Suprapubic skin (tissue), 4 donors: ENCODE measurements around the gene ABCF3. TPM values are rescaled to one million over a fixed set of nuclear protein-coding genes. Genes with fewer than 3 reads are reported as not detected.
A peak's percentile ranks its signal among the peaks of the same experiment; 100 is the strongest.

Source experiments
- DNase-seq, 2 donors: peaks; one replicate each; pipeline ENCODE4 v3.0.0-alpha.2; 2019; ENCODE audit warnings: low spot score in 2 of 2
- H3K27ac ChIP-seq: fragments of 200-600 bp; sonication (generic); one replicate; pipeline ENCODE4 v1.5.1; 2019
- H3K27me3 ChIP-seq: fragments of 200-600 bp; sonication (generic); one replicate; pipeline ENCODE4 v1.5.1; 2019
- H3K36me3 ChIP-seq: fragments of 200-600 bp; sonication (generic); one replicate; pipeline ENCODE4 v1.5.1; 2019
- H3K4me1 ChIP-seq: fragments of 200-600 bp; sonication (generic); one replicate; pipeline ENCODE4 v1.5.1; 2019
- H3K4me3 ChIP-seq: fragments of 200-600 bp; sonication (generic); one replicate; pipeline ENCODE4 v1.5.1; 2019; ENCODE audit warnings: mild to moderate bottlenecking
- H3K9me3 ChIP-seq: fragments of 200-600 bp; sonication (generic); one replicate; pipeline ENCODE4 v1.5.1; 2019
- EP300 ChIP-seq: sonication (generic); formaldehyde crosslinking; IDR thresholded peaks from one replicate; pipeline ENCODE4 v1.6.1; 2017; ENCODE audit warnings: antibody characterized with exemption
- POLR2A ChIP-seq, 2 donors: fragments of 450-650 bp; IDR thresholded peaks; one replicate each; pipeline ENCODE4 v1.6.1; 2017; ENCODE audit warnings: antibody characterized with exemption in 2 of 2, mild to moderate bottlenecking in 2 of 2, moderate library complexity in 2 of 2
- POLR2AphosphoS5 ChIP-seq, 3 donors: sonication (generic); formaldehyde crosslinking; IDR thresholded peaks; one replicate each; pipeline ENCODE4 v1.6.1; 2017; ENCODE audit warnings: antibody characterized with exemption in 3 of 3
- WGBS: methylation state at CpG from one replicate; pipeline ENCODE4 v1.1.5; 2018; 5-methylcytosine and 5-hydroxymethylcytosine counted together
- total RNA-seq, 4 donors: library from RNA; depleted of rRNA; stranded (reverse); fragments of >200 nt; gene quantifications; one replicate each; pipeline ENCODE4 v1.1.0, GENCODE V29; 2016
- TF ChIP-seq, protein P1 (sequence below), 2 donors: fragments of 200-600 bp in 1 of 2; fragments of 450-650 bp in 1 of 2; sonication (generic) in 1 of 2; IDR thresholded peaks; one replicate each; pipeline ENCODE4 v1.5.1; 2016 to 2019; ENCODE audit warnings: antibody characterized with exemption in 2 of 2, mild to moderate bottlenecking in 1 of 2, moderate library complexity in 1 of 2

ABCF3 gene
- total RNA-seq, 4 donors from 2014 or later: 44.8 to 121 (median 71.1) TPM

DNA sequence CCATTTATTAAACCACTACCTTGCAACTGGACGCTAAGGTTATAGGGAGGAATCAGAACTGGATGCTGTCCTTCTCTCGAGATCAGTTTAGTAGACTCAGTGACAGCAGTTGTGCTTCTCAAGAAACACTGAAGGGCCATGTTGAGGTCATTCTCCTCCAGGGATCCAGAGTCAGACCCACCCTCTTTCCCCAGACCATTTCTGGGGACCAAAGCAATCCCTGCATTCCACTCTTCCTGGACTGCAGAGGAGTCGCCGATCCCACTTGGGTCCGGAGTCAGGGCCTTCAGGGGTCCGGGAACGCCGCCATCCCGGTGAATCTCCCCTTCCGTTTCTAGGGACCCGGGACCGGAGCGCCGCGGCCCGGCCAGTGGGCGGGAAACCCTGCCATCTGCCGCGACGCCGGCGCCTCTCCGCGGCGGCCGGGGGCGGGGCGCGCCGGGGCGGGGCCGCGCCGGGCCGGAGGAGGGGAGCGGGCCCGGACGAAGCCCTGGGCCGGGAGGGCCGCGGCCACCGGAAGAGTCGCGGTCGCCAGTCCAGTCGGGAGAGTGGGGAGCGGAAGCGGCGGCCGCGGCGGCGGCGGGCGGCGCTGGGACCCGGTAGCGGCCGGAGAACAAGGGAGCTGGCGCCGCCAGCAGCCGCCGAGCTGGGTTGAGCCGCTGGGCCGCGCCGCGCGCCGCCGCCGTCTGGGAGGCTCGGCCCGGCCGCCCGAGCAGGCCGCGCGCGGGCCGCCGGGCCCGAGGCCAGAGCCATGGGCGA is 30.9 kb upstream of the ABCF3 start, which contains the start of gene DVL3:
Gene DVL3, plus strand, starts transcription at position 493 of the 759 bp plus-strand sequence. Its CDS starts 259 bp downstream, at position 752.
- TF ChIP-seq POLR2A (IDR thresholded peaks at IDR 0.05): no peak
- TF ChIP-seq POLR2AphosphoS5 (IDR thresholded peaks at IDR 0.05): no peak
- no peak for TF ChIP-seq EP300
- TF ChIP-seq, protein P1, sequence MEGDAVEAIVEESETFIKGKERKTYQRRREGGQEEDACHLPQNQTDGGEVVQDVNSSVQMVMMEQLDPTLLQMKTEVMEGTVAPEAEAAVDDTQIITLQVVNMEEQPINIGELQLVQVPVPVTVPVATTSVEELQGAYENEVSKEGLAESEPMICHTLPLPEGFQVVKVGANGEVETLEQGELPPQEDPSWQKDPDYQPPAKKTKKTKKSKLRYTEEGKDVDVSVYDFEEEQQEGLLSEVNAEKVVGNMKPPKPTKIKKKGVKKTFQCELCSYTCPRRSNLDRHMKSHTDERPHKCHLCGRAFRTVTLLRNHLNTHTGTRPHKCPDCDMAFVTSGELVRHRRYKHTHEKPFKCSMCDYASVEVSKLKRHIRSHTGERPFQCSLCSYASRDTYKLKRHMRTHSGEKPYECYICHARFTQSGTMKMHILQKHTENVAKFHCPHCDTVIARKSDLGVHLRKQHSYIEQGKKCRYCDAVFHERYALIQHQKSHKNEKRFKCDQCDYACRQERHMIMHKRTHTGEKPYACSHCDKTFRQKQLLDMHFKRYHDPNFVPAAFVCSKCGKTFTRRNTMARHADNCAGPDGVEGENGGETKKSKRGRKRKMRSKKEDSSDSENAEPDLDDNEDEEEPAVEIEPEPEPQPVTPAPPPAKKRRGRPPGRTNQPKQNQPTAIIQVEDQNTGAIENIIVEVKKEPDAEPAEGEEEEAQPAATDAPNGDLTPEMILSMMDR (IDR thresholded peaks at IDR 0.05): no peak
- Histone ChIP-seq H3K27me3 (no peaks in the 10 kb centered on the region), H3K27ac (peak within 1 kb of the TSS; percentile 84), H3K9me3 (no peaks in the 10 kb centered on the region), H3K36me3 (no peaks in the 10 kb centered on the region), H3K4me1 (peaks cover 46% of the 10 kb centered on the region), H3K4me3 (peak within 1 kb of the TSS; percentile 91)
- 4% methylated on average over 7 of the region's 84 CpGs for WGBS
- DNase-seq: peak in 1 of 2 donors; percentile 74

DNA sequence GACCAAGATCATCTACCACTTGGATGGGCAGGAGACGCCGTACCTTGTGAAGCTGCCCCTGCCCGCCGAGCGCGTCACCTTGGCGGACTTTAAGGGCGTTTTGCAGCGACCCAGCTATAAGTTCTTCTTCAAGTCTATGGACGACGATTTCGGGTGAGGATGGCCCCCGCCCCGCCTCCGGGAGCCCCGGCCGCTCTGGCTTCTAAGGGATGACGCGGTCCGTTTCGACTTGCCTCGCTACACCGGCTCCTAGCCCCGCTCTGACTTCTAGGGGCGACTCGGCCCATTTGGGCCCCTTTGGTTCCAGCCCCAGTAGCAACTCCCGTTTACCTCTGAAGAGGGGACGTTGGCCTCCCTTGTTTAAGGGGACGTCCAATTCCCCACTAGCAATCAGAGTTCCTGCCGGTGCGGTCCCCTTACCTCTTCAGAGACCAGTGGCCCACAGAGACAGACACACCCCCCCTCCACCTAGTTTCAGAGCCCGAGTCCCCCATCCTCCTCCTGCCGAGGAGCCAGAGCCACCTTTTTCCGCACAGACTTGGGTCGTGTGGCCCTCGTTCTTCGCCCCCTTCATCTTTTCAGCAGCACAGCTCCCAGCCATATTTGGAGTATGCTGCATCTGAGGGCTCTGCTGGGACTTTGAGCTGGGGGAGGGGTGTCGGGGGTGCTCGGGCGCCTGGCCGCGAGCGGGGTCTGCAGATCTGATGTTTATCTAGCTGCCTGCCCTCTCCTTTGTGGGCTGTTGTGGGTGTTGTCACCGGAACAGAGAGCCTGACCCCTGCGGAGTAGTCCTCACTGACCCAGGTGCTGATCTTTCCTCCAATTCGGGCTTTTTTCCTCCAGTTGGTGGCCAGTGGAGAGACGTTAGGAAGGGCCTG is 30.1 kb upstream of the ABCF3 start:
- no peaks in the 10 kb centered on the region for H3K27me3 ChIP-seq
- TF ChIP-seq EP300: no peak
- TF ChIP-seq, protein P1 (IDR thresholded peaks at IDR 0.05): no peak
- no peak for TF ChIP-seq POLR2AphosphoS5 (IDR thresholded peaks at IDR 0.05)
- no peak for TF ChIP-seq POLR2A (IDR thresholded peaks at IDR 0.05)
- no peaks in the 10 kb centered on the region for H3K36me3 ChIP-seq
- DNase-seq: no peak
- H3K4me3 ChIP-seq: peak overlapping the region; percentile 91
- no peaks in the 10 kb centered on the region for H3K9me3 ChIP-seq
- peak overlapping the region; percentile 84 for H3K27ac ChIP-seq
- WGBS: 0% methylated on average over 18 of the region's 47 CpGs
- H3K4me1 ChIP-seq: peaks cover 54% of the 10 kb centered on the region

DNA sequence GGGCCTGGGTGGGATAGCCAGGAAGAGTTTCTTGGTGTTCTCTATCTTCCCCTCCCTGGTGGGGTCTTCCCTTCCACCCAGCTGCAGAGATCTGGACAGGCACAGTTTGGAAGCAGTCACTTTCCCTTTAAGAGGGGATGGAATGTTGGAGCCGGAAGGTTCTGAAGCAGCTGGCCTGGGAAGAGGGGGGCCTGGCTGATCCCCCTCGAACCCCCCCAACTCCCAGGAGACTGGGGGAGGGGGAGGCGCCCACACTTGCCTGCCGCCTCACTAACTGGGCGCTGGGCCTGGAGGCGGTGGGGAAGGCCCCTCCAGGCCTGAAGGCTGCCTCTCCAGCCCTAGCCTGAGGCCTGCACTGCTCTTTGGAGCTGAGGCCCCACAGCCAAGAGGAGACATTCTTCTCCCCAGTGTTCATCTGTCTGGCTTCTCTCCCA is 29.5 kb upstream of the ABCF3 start:
- no peaks in the 10 kb centered on the region for H3K27me3 ChIP-seq
- peak overlapping the region; percentile 84 for H3K27ac ChIP-seq
- DNase-seq: no peak
- no peaks in the 10 kb centered on the region for H3K36me3 ChIP-seq
- peaks cover 60% of the 10 kb centered on the region for H3K4me1 ChIP-seq
- H3K4me3 ChIP-seq: peak overlapping the region; percentile 91
- TF ChIP-seq POLR2AphosphoS5 (IDR thresholded peaks at IDR 0.05) (no peak), EP300 (no peak), POLR2A (IDR thresholded peaks at IDR 0.05) (no peak)
- TF ChIP-seq, protein P1 (IDR thresholded peaks at IDR 0.05): no peak
- H3K9me3 ChIP-seq: no peaks in the 10 kb centered on the region
- whole genome bisulfite sequencing: 0% methylated on average over 3 of the region's 6 CpGs

DNA sequence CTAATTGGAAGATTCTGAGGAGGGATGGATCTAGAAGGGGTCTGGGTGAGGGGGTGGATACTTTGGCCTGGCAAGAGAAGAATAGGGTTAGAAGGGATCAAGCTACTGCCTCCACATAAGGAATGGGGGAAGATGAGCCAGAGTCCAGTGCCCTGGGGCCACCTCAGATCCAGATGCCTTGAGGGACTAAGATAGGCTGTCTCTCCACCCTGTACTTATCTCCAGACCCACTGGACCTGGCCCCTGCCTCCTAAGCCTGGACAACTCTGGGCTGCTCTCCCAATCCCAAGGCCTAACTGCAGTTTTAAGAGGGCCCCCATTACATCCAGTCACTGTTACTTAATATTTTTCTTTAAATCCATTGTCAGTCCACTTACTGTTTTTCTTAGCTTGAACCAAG is 28.8 kb upstream of the ABCF3 start:
- no peak for DNase-seq
- Histone ChIP-seq H3K27me3 (no peaks in the 10 kb centered on the region), H3K4me1 (peaks cover 66% of the 10 kb centered on the region), H3K36me3 (no peaks in the 10 kb centered on the region), H3K4me3 (peak overlapping the region; percentile 91), H3K9me3 (no peaks in the 10 kb centered on the region), H3K27ac (peak overlapping the region; percentile 84)
- TF ChIP-seq POLR2AphosphoS5 (IDR thresholded peaks at IDR 0.05) (no peak), EP300 (no peak), POLR2A (IDR thresholded peaks at IDR 0.05) (no peak)
- TF ChIP-seq, protein P1 (IDR thresholded peaks at IDR 0.05): no peak

DNA sequence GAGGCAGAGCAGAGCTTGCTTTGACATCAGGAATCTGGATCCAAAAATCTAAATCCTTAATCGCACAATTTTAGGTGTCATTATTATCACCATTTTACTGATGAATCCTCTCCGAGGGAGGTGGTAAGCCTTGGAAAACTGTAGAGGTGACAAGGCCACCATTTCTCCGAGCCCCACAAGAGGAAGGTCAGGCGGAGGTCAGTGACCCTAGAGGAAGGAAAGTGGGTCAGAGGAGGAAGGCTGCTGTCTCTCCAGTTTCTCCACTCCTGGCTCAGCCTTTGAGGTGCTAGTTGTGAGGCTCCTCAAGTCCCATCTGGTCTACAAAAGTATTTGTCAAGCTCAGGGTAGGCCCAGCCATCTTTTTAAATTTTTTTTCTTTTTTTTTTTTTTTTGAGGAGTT is 27.6 kb upstream of the ABCF3 start:
- Histone ChIP-seq H3K27ac (no peak overlapping the region), H3K9me3 (no peaks in the 10 kb centered on the region), H3K27me3 (no peaks in the 10 kb centered on the region), H3K36me3 (peaks cover 4% of the 10 kb centered on the region), H3K4me1 (peaks cover 64% of the 10 kb centered on the region), H3K4me3 (no peak overlapping the region)
- no peak for DNase-seq
- TF ChIP-seq POLR2A (IDR thresholded peaks at IDR 0.05) (no peak), POLR2AphosphoS5 (IDR thresholded peaks at IDR 0.05) (no peak), EP300 (no peak)
- TF ChIP-seq, protein P1 (IDR thresholded peaks at IDR 0.05): no peak
- 85% methylated on average over 4 of the region's 4 CpGs for WGBS
